ENCODE results near the gene IL6ST. TPM values are rescaled to one million over a fixed set of nuclear protein-coding genes. Genes with fewer than 3 reads are reported as not detected.

Gene IL6ST
- total and polyA plus RNA-seq, 10 of the 15 experiments (the other 5 are each of a cell fraction or from before 2014, with no cell fraction given) = 1.5 to 139 (median 13.0) TPM

GRCh38 chr5:55969956-55970355 lies 24.8 kb downstream of the IL6ST start (continued):
- no peak for TF ChIP-seq REST (IDR thresholded peaks at IDR 0.05; ENCODE audit: low read depth, low read length)

GRCh38 chr5:55966284-55966683 lies 28.5 kb downstream of the IL6ST start:
- Histone ChIP-seq H2AFZ (ENCODE audit: control insufficient read depth, low read depth, low read length) (no peak overlapping the region), H3K79me2 (ENCODE audit: control insufficient read depth, insufficient read depth, low read length) (peaks cover 2% of the 10 kb centered on the region), H3K4me3 (no peak overlapping the region), H3K4me1 (ENCODE audit: control insufficient read depth, insufficient read depth, low read length) (no peaks in the 10 kb centered on the region), H3K27me3 (replicated peaks in 1 of 2; ENCODE audit: control insufficient read depth in 2 of 2, insufficient read depth in 2 of 2, low read length in 1 of 2) (no peaks in the 10 kb centered on the region), H4K20me1 (ENCODE audit: control insufficient read depth, insufficient read depth) (no peaks in the 10 kb centered on the region), H3K9ac (ENCODE audit: control insufficient read depth, insufficient read depth, low read length) (no peak overlapping the region), H3K4me2 (ENCODE audit: control insufficient read depth, insufficient read depth) (no peak overlapping the region), H3K36me3 (ENCODE audit: control insufficient read depth in 2 of 2, insufficient read depth in 2 of 2, low read length in 1 of 2) (peaks cover 2 to 8% of the 10 kb centered on the region in 2 experiments), H3K9me3 (replicated peaks; ENCODE audit: control insufficient read depth, insufficient read depth, low read length) (no peaks in the 10 kb centered on the region), H3K27ac (ENCODE audit: control insufficient read depth, insufficient read depth) (no peak overlapping the region)
- intact Hi-C loops (cut with micrococcal nuclease; ENCODE audit: unreplicated experiment) = no loop called here
- ChIA-PET POLR2A (no interaction called here), CTCF (no interaction called here), SMC1A (ENCODE audit: uncharacterized antibody, unreplicated experiment) (interaction anchor here (1.2 kb wide), 2 partner anchors 11 to 235 kb away, joined by 4 read pairs; no protein-coding TSS in a partner anchor), RAD21 (ENCODE audit: unreplicated experiment) (interaction anchor here (1.4 kb wide), 1 partner anchor 19 kb away, joined by 4 read pairs; no protein-coding TSS in a partner anchor)
- no peak for DNase-seq (ENCODE audit: low read depth, low spot score)
- no TSS peak for BruUV-seq (replicated peaks)
- ATAC-seq = no peak; the same call in 2 of the 3 replicates
- TF ChIP-seq HDGF (IDR thresholded peaks at IDR 0.05) (no peak), MYC (IDR thresholded peaks at IDR 0.05; ENCODE audit: insufficient read depth, insufficient read length, insufficient replicate concordance, low read length, severe bottlenecking) (no peak), MYB (IDR thresholded peaks at IDR 0.05; ENCODE audit: borderline replicate concordance, low read depth, low read length) (no peak), SMARCA5 (IDR thresholded peaks at IDR 0.05) (no peak), ATF7 (IDR thresholded peaks at IDR 0.05; ENCODE audit: low read depth) (no peak), POLR2A (IDR thresholded peaks at IDR 0.05; ENCODE audit: low read depth, low read length) (no peak), ZNF622 (IDR thresholded peaks at IDR 0.05) (no peak), RB1 (IDR thresholded peaks at IDR 0.05; ENCODE audit: borderline replicate concordance) (no peak), RAD21 (IDR thresholded peaks at IDR 0.05; ENCODE audit: insufficient read depth, low read depth, low read length) (no peak), REST (IDR thresholded peaks at IDR 0.05; ENCODE audit: low read depth, low read length) (no peak)
- in situ Hi-C loops (cut with MboI) = no loop called here
- no peak for FAIRE-seq
